ENCODE data around the gene NPBWR2.
"Not testable (repeated sequence)": the region's sequence is repeated elsewhere in the genome, so short reads cannot be mapped to it uniquely, and the experiment has no call there.

The NPBWR2 gene

GRCh38 chr20:64144144-64144912 lies 37.0 kb upstream of the NPBWR2 start:
- no peak for DNase-seq (ENCODE audit: low read depth)

GRCh38 chr20:64143018-64143801 lies 35.8 kb upstream of the NPBWR2 start:
- DNase-seq (ENCODE audit: low read depth): no peak

GRCh38 chr20:64142590-64142989 lies 35.2 kb upstream of the NPBWR2 start:
- DNase-seq (ENCODE audit: low read depth): no peak

- DNase-seq (ENCODE audit: low read depth): no peak
These were observed 33.6 kb upstream of the NPBWR2 start for GRCh38 chr20:64140956-64141355.

- DNase-seq (ENCODE audit: low read depth): no peak
These were observed 32.9 kb upstream of the NPBWR2 start for GRCh38 chr20:64140061-64140931.

GRCh38 chr20:64139199-64140060 lies 32.1 kb upstream of the NPBWR2 start:
- DNase-seq (ENCODE audit: low read depth): no peak

GRCh38 chr20:64138276-64138815 lies 31.0 kb upstream of the NPBWR2 start:
- no peak for DNase-seq (ENCODE audit: low read depth)

GRCh38 chr20:64137598-64138031 lies 30.2 kb upstream of the NPBWR2 start:
- no peak for DNase-seq (ENCODE audit: low read depth)

GRCh38 chr20:64136004-64136710 lies 28.8 kb upstream of the NPBWR2 start:
- DNase-seq (ENCODE audit: low read depth): no peak

GRCh38 chr20:64134744-64135143 lies 27.4 kb upstream of the NPBWR2 start:
- not testable (repeated sequence) for DNase-seq (ENCODE audit: low read depth)

- no peak for DNase-seq (ENCODE audit: low read depth)
These were observed 26.6 kb upstream of the NPBWR2 start for GRCh38 chr20:64133951-64134407.

GRCh38 chr20:64131406-64131805 lies 24.0 kb upstream of the NPBWR2 start:
- no peak for DNase-seq (ENCODE audit: low read depth)

- DNase-seq (ENCODE audit: low read depth): no peak
These were observed 23.5 kb upstream of the NPBWR2 start for GRCh38 chr20:64130876-64131275.

GRCh38 chr20:64130271-64130670 lies 22.9 kb upstream of the NPBWR2 start:
- no peak for DNase-seq (ENCODE audit: low read depth)

GRCh38 chr20:64129146-64129782 lies 21.9 kb upstream of the NPBWR2 start:
- DNase-seq (ENCODE audit: low read depth): no peak

- DNase-seq (ENCODE audit: low read depth): not testable (repeated sequence)
These were observed 16.2 kb upstream of the NPBWR2 start for GRCh38 chr20:64123517-64123916.

- DNase-seq (ENCODE audit: low read depth): not testable (repeated sequence)
These were observed 15.6 kb upstream of the NPBWR2 start for GRCh38 chr20:64122927-64123326.

GRCh38 chr20:64121586-64121985 lies 14.2 kb upstream of the NPBWR2 start:
- no peak for DNase-seq (ENCODE audit: low read depth)

GRCh38 chr20:64119681-64120341 lies 12.4 kb upstream of the NPBWR2 start:
- no peak for DNase-seq (ENCODE audit: low read depth)
